Caco-2 (cell line): ENCODE results near the gene LRIG1. TPM values are rescaled to one million over a fixed set of nuclear protein-coding genes. Genes with fewer than 3 reads are reported as not detected.

ENCODE experiments used
- BruUV-seq: library from RNA; stranded (reverse); fragments of 400-500 nt; replicated peaks from 2 replicates; lab custom pipeline; 2021; lab: Mats Ljungman, UMichigan
- CTCF ChIA-PET: fragments of 300-600 bp; sonication (Branson Sonifier 250); formaldehyde crosslinking; loops from one replicate; lab custom pipeline; 2022; ENCODE audit warnings: antibody characterized with exemption; lab: Charles Lee
- POLR2A ChIA-PET: fragments of 300-600 bp; sonication (Branson Sonifier 250); formaldehyde crosslinking; loops from one replicate; lab custom pipeline; 2022; ENCODE audit warnings: antibody characterized with exemption; lab: Charles Lee
- DNase-seq, 2 experiments: peaks; one replicate each; pipeline versions ENCODE4 v3.0.0 to v3.0.0-alpha.2; 2020 to 2022
- H3K27me3 ChIP-seq: replicated peaks from 2 replicates; pipeline ENCODE4 v1.6.0; 2011; ENCODE audit warnings: low read length; ENCODE audit not compliant: control insufficient read depth, insufficient read depth
- H3K36me3 ChIP-seq: 2 replicates; pipeline ENCODE4 v1.5.1; 2011; ENCODE audit warnings: low read length; ENCODE audit not compliant: control insufficient read depth, insufficient read depth
- H3K4me1 ChIP-seq: fragments of 250-450 bp; sonication (Bioruptor Pico); 2 replicates; pipeline ENCODE4 v1.5.1; 2020; ENCODE audit warnings: mild to moderate bottlenecking
- H3K4me3 ChIP-seq: 2 replicates; pipeline ENCODE4 v1.5.1; 2011; ENCODE audit warnings: low read depth, mild to moderate bottlenecking, control low read depth, low read length
- H3K9me3 ChIP-seq: fragments of 250-450 bp; sonication (Bioruptor Pico); 2 replicates; pipeline ENCODE4 v1.5.1; 2020; ENCODE audit warnings: mild to moderate bottlenecking, moderate library complexity
- H3K27ac Mint-ChIP-seq: one replicate; pipeline ENCODE4 v1.8.0; 2022; ENCODE audit warnings: mixed read lengths; ENCODE audit not compliant: unreplicated experiment
- H3K27me3 Mint-ChIP-seq: one replicate; pipeline ENCODE4 v1.8.0; 2022; ENCODE audit warnings: mixed read lengths; ENCODE audit not compliant: insufficient read depth, unreplicated experiment
- H3K36me3 Mint-ChIP-seq: one replicate; pipeline ENCODE4 v1.8.0; 2022; ENCODE audit warnings: mild to moderate bottlenecking, mixed read lengths; ENCODE audit not compliant: insufficient read depth, unreplicated experiment
- H3K4me1 Mint-ChIP-seq: one replicate; pipeline ENCODE4 v1.8.0; 2022; ENCODE audit warnings: low read depth, mixed read lengths; ENCODE audit not compliant: unreplicated experiment
- H3K4me3 Mint-ChIP-seq: one replicate; pipeline ENCODE4 v1.8.0; 2022; ENCODE audit warnings: mild to moderate bottlenecking, moderate library complexity, mixed read lengths; ENCODE audit not compliant: unreplicated experiment
- H3K9me3 Mint-ChIP-seq: one replicate; pipeline ENCODE4 v1.8.0; 2022; ENCODE audit warnings: mixed read lengths; ENCODE audit not compliant: unreplicated experiment
- intact Hi-C: fragments of 100-400 bp; cut with micrococcal nuclease; formaldehyde crosslinking; loops from one replicate; pipeline ENCODE4 v1.10.0; 2022; ENCODE audit not compliant: unreplicated experiment
- total RNA-seq: library from RNA; stranded (reverse); gene quantifications from 2 replicates; pipeline ENCODE4 v1.2.3, GENCODE V29; 2022
- TF ChIP-seq, protein P1 (sequence below), 2 experiments: fragments of 200-600 bp in 1 of 2; IDR thresholded peaks; 1 replicate in 1 of 2; 2 replicates in 1 of 2; pipeline versions ENCODE4 v1.5.1 to v1.8.0; 2011 to 2022; ENCODE audit warnings: antibody characterized with exemption in 1 of 2, control low read depth in 1 of 2, inconsistent platforms in 1 of 2, low read depth in 1 of 2, low read length in 1 of 2, mild to moderate bottlenecking in 1 of 2, moderate library complexity in 1 of 2; ENCODE audit not compliant: insufficient read depth in 1 of 2, severe bottlenecking in 1 of 2, unreplicated experiment in 1 of 2

The LRIG1 gene
- total RNA-seq, 1 experiment from 2014 or later, result 43.4 TPM

DNA sequence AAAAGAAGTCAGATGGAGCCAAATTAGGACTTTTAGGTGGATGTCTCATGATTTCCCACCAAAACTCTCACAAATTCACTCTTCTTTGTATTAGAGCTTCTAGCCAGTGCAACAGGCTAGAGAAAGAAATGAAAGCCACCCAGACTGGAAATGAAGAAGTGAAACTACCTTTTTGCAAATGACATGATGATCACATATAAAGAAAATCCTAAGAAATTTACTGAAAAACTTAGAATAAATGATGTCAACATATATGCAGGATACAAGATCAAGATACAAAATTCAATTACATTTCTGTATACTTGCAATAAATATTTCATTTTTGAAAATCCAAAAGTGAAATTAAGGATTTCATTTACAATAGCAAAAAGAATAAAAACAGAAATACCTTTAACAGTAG is 110.8 kb downstream of the LRIG1 start:
- Mint-ChIP-seq H3K27me3 (no peaks in the 10 kb centered on the region), H3K4me3 (no peak overlapping the region), H3K27ac (no peak overlapping the region), H3K36me3 (peaks cover 56% of the 10 kb centered on the region), H3K9me3 (no peaks in the 10 kb centered on the region), H3K4me1 (no peaks in the 10 kb centered on the region)
- H3K4me1 ChIP-seq, result no peaks in the 10 kb centered on the region
- ChIA-PET CTCF (no interaction called here), POLR2A (no interaction called here)
- H3K4me3 ChIP-seq, result no peak overlapping the region
- H3K36me3 ChIP-seq, result peaks cover 13% of the 10 kb centered on the region
- no peaks in the 10 kb centered on the region for H3K9me3 ChIP-seq
- DNase-seq, result no peak
- TF ChIP-seq, protein P1, sequence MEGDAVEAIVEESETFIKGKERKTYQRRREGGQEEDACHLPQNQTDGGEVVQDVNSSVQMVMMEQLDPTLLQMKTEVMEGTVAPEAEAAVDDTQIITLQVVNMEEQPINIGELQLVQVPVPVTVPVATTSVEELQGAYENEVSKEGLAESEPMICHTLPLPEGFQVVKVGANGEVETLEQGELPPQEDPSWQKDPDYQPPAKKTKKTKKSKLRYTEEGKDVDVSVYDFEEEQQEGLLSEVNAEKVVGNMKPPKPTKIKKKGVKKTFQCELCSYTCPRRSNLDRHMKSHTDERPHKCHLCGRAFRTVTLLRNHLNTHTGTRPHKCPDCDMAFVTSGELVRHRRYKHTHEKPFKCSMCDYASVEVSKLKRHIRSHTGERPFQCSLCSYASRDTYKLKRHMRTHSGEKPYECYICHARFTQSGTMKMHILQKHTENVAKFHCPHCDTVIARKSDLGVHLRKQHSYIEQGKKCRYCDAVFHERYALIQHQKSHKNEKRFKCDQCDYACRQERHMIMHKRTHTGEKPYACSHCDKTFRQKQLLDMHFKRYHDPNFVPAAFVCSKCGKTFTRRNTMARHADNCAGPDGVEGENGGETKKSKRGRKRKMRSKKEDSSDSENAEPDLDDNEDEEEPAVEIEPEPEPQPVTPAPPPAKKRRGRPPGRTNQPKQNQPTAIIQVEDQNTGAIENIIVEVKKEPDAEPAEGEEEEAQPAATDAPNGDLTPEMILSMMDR (IDR thresholded peaks at IDR 0.05; ENCODE audit: insufficient read depth in 1 of 2, low read depth in 1 of 2, low read length in 1 of 2, severe bottlenecking in 1 of 2, unreplicated experiment in 1 of 2), result no peak
- no TSS peak for BruUV-seq
- intact Hi-C loops, result no loop called here
- H3K27me3 ChIP-seq, result no peaks in the 10 kb centered on the region

DNA sequence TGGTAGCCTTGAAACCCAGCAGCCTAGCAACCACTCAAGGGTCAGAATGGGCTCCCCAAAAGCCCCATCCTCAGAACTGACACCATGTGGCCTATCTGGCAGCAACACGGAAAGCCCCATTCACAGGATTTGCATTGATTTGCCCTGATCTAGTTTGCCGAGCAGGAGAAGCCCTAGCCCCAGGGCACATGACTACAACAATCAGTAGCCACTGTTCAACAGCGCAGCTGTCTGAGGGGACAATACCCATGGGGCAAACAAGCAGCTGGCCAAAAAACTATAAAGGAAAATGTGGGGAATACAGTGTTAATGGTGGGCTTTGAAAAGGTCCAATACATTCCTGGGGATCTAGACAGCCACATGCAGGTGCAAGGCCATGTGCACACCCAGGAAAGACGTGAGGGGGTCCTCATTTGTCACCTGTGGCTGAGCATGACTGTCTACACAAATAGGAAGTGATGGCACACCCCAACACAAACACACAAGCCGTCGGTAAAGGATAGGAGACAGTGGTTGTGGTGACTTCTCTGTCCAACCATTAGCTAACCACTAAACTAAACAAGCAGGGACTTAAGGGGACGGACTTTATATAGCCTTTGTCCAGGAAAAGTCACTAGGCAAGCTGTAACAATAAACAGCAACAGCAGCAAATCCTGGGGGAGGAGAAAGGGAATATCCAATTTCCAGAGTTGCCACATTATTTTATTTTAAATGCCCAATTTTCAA is 113.7 kb downstream of the LRIG1 start:
- Mint-ChIP-seq H3K27me3 (no peaks in the 10 kb centered on the region), H3K4me3 (no peak overlapping the region), H3K4me1 (no peaks in the 10 kb centered on the region), H3K9me3 (no peaks in the 10 kb centered on the region), H3K27ac (no peak overlapping the region), H3K36me3 (peaks cover 59% of the 10 kb centered on the region)
- peaks cover 15% of the 10 kb centered on the region for H3K36me3 ChIP-seq
- H3K4me3 ChIP-seq, result no peak overlapping the region
- no peaks in the 10 kb centered on the region for H3K27me3 ChIP-seq
- DNase-seq, result no peak
- H3K4me1 ChIP-seq, result no peaks in the 10 kb centered on the region
- CTCF ChIA-PET, result no interaction called here
- no TSS peak for BruUV-seq
- TF ChIP-seq, protein P1 (IDR thresholded peaks at IDR 0.05; ENCODE audit: insufficient read depth in 1 of 2, low read depth in 1 of 2, low read length in 1 of 2, severe bottlenecking in 1 of 2, unreplicated experiment in 1 of 2), result no peak
- no peaks in the 10 kb centered on the region for H3K9me3 ChIP-seq
- intact Hi-C loops, result no loop called here
- POLR2A ChIA-PET, result no interaction called here

- Mint-ChIP-seq H3K36me3 (peaks cover 62% of the 10 kb centered on the region), H3K4me1 (no peaks in the 10 kb centered on the region), H3K27me3 (no peaks in the 10 kb centered on the region), H3K9me3 (no peaks in the 10 kb centered on the region), H3K4me3 (no peak overlapping the region), H3K27ac (no peak overlapping the region)
- BruUV-seq, result no TSS peak
- H3K4me3 ChIP-seq, result no peak overlapping the region
- DNase-seq, result no peak
- H3K36me3 ChIP-seq, result peaks cover 18% of the 10 kb centered on the region
- H3K4me1 ChIP-seq, result no peaks in the 10 kb centered on the region
- POLR2A ChIA-PET, result no interaction called here
- TF ChIP-seq, protein P1 (IDR thresholded peaks at IDR 0.05; ENCODE audit: insufficient read depth in 1 of 2, low read depth in 1 of 2, low read length in 1 of 2, severe bottlenecking in 1 of 2, unreplicated experiment in 1 of 2), result no peak
- H3K27me3 ChIP-seq, result no peaks in the 10 kb centered on the region
- CTCF ChIA-PET, result no interaction called here
- no peaks in the 10 kb centered on the region for H3K9me3 ChIP-seq
- intact Hi-C loops, result no loop called here
Observed at GRCh38 chr3:66386011-66386924, 114.6 kb downstream of the LRIG1 start.
